GM12878 (cell line): ENCODE results near the gene KDM2A. TPM values are rescaled to one million over a fixed set of nuclear protein-coding genes. Genes with fewer than 3 reads are reported as not detected.

Experiments
- ATAC-seq: fragments of 200-7000 bp; cut with Tn5 transposase; 3 replicates; pipeline ENCODE4 v1.9.1; 2020; ENCODE audit warnings: mild to moderate bottlenecking, moderate library complexity
- BruUV-seq: library from RNA; stranded (reverse); fragments of 400-500 nt; replicated peaks from 2 replicates; lab custom pipeline; 2021; lab: Mats Ljungman, UMichigan
- CTCF ChIA-PET: fragments of 300-600 bp; sonication (Branson Sonifier 250); formaldehyde crosslinking; extraction: SDS; loops from one replicate; lab custom pipeline; 2021; ENCODE audit warnings: inconsistent platforms; lab: Yijun Ruan, JAX
- POLR2A ChIA-PET: fragments of 350-600 bp; formaldehyde crosslinking; extraction: SDS; loops from one replicate; lab custom pipeline; 2021; ENCODE audit warnings: inconsistent platforms; lab: Charles Lee
- RAD21 ChIA-PET: fragments of 300-600 bp; sonication (Branson Sonifier 250); formaldehyde crosslinking; loops from one replicate; lab custom pipeline; 2023; ENCODE audit warnings: antibody characterized with exemption; ENCODE audit not compliant: unreplicated experiment; lab: Charles Lee
- SMC1A ChIA-PET: fragments of 300-600 bp; sonication (Branson Sonifier 250); formaldehyde crosslinking; loops from one replicate; lab custom pipeline; 2023; ENCODE audit not compliant: unreplicated experiment, uncharacterized antibody; lab: Charles Lee
- DNase-seq: peaks from one replicate; pipeline ENCODE4 v3.0.0-alpha.2; 2011; ENCODE audit warnings: low read depth, low spot score
- FAIRE-seq: peaks from 3 replicates; lab custom pipeline; 2011; peaks lifted over from hg19 to GRCh38; lab: Jason Lieb, UNC
- H2AFZ ChIP-seq: 2 replicates; pipeline ENCODE4 v1.6.0; 2011; ENCODE audit warnings: low read depth, low read length, control low read depth; ENCODE audit not compliant: control insufficient read depth
- H3K27ac ChIP-seq: 2 replicates; pipeline ENCODE4 v1.5.1; 2011; ENCODE audit warnings: control low read depth; ENCODE audit not compliant: control insufficient read depth, insufficient read depth
- H3K27me3 ChIP-seq, 2 experiments: replicated peaks in 1 of 2; 2 replicates each; pipeline versions ENCODE4 v1.6.0 to v1.6.1; 2011; ENCODE audit warnings: low read length in 1 of 2; ENCODE audit not compliant: control insufficient read depth in 2 of 2, insufficient read depth in 2 of 2
- H3K36me3 ChIP-seq, 2 experiments: 2 replicates each; pipeline ENCODE4 v1.5.1; 2011; ENCODE audit warnings: low read length in 1 of 2; ENCODE audit not compliant: control insufficient read depth in 2 of 2, insufficient read depth in 2 of 2
- H3K4me1 ChIP-seq: 2 replicates; pipeline ENCODE4 v1.6.1; 2011; ENCODE audit warnings: mild to moderate bottlenecking, low read length, moderate library complexity, mixed read lengths; ENCODE audit not compliant: control insufficient read depth, insufficient read depth
- H3K4me2 ChIP-seq: 2 replicates; pipeline ENCODE4 v1.6.0; 2011; ENCODE audit warnings: control low read depth; ENCODE audit not compliant: control insufficient read depth, insufficient read depth
- H3K4me3 ChIP-seq: fragments of 200-600 bp; sonication (generic); 2 replicates; pipeline ENCODE4 v1.5.1; 2016
- H3K79me2 ChIP-seq: 2 replicates; pipeline ENCODE4 v1.6.0; 2011; ENCODE audit warnings: low read length; ENCODE audit not compliant: control insufficient read depth, insufficient read depth
- H3K9ac ChIP-seq: 2 replicates; pipeline ENCODE4 v1.8.0; 2011; ENCODE audit warnings: low read length, control low read depth, mixed read lengths; ENCODE audit not compliant: control insufficient read depth, insufficient read depth
- H3K9me3 ChIP-seq: replicated peaks from 3 replicates; pipeline ENCODE4 v1.5.1; 2011; ENCODE audit warnings: mild to moderate bottlenecking, low read length; ENCODE audit not compliant: control insufficient read depth, insufficient read depth
- H4K20me1 ChIP-seq: 2 replicates; pipeline ENCODE4 v1.6.0; 2011; ENCODE audit not compliant: control insufficient read depth, insufficient read depth
- BMI1 ChIP-seq: fragments of 450-650 bp; IDR thresholded peaks from 2 replicates; pipeline ENCODE4 v1.6.1; 2016; ENCODE audit warnings: mild to moderate bottlenecking, moderate library complexity, borderline replicate concordance
- CHD2 ChIP-seq: IDR thresholded peaks from 2 replicates; pipeline ENCODE4 v1.6.1; 2011; ENCODE audit warnings: low read depth, low read length, improper control_type of control experiment, borderline replicate concordance
- DPF2 ChIP-seq: fragments of 450-650 bp; IDR thresholded peaks from 2 replicates; pipeline ENCODE4 v1.6.1; 2017; ENCODE audit warnings: mild to moderate bottlenecking
- MEF2A ChIP-seq: IDR thresholded peaks from 2 replicates; pipeline ENCODE4 v1.6.1; 2011; ENCODE audit warnings: low read depth, mild to moderate bottlenecking, low read length, moderate library complexity; ENCODE audit not compliant: insufficient read depth
- SUZ12 ChIP-seq: fragments of 200-600 bp; sonication (generic); IDR thresholded peaks from one replicate; pipeline ENCODE4 v1.6.1; 2018; ENCODE audit warnings: antibody characterized with exemption, mild to moderate bottlenecking; ENCODE audit not compliant: unreplicated experiment
- ZNF384 ChIP-seq: IDR thresholded peaks from 2 replicates; pipeline ENCODE4 v1.6.1; 2012; ENCODE audit warnings: low read depth, mild to moderate bottlenecking, low read length, improper control_type of control experiment, borderline replicate concordance
- WGBS: methylation state at CpG from one replicate; pipeline ENCODE4 v1.1.6; 2016; ENCODE audit warnings: low lambda C conversion rate; ENCODE audit not compliant: insufficient replicate concordance, insufficient coverage; ENCODE audit errors: missing lambda C conversion rate; 5-methylcytosine and 5-hydroxymethylcytosine counted together
- in situ Hi-C: fragments of 300-500 bp; cut with MboI; formaldehyde crosslinking; loops from 9 replicates; pipeline ENCODE4 v1.14.3; 2018; ENCODE audit warnings: mixed read lengths
- intact Hi-C: fragments of 100-400 bp; cut with micrococcal nuclease; formaldehyde crosslinking; loops from one replicate; pipeline ENCODE4 v1.14.2; 2022; ENCODE audit not compliant: unreplicated experiment
- polyA plus RNA-seq, 11 experiments: library from polyadenylated mRNA; depleted of rRNA in 4 of 11; unstranded in 6 of 11; stranded (reverse) in 5 of 11; fragments of >200 nt; fragmentation: Nextera tagmentation in 4 of 11; fragmentation: Illumina TruSeq in 1 of 11; extraction: Ambion mirVana in 4 of 11; extraction: Trizol in 1 of 11; gene quantifications; 1 replicate in 1 of 11; 2 replicates in 10 of 11; pipeline versions ENCODE4 v1.2.1 to v1.2.3, GENCODE V29; 2011 to 2016; ENCODE audit warnings: inconsistent platforms in 2 of 11, missing spikeins in 2 of 11, low read depth in 1 of 11
- total RNA-seq, 4 experiments: library from RNA; depleted of rRNA in 3 of 4; stranded (reverse); fragments of >200 nt in 3 of 4; fragmentation: Illumina TruSeq in 1 of 4; extraction: Trizol in 1 of 4; gene quantifications; 2 replicates each; pipeline versions ENCODE4 v1.2.1 to v1.2.3, GENCODE V29; 2013 to 2021
- TF ChIP-seq, protein P1 (sequence below): fragments of 450-650 bp; IDR thresholded peaks from 2 replicates; pipeline ENCODE4 v1.6.1; 2017; ENCODE audit warnings: low read depth, mild to moderate bottlenecking, moderate library complexity
- TF ChIP-seq, protein P2 (sequence below): IDR thresholded peaks from 2 replicates; pipeline ENCODE4 v1.6.1; 2011; ENCODE audit warnings: mild to moderate bottlenecking, low read depth, low read length, moderate library complexity; ENCODE audit not compliant: insufficient replicate concordance
- TF ChIP-seq, protein P3 (sequence below), 3 experiments: IDR thresholded peaks in 2 of 3; conservative IDR thresholded peaks in 1 of 3; 2 replicates each; pipeline ENCODE4 v1.5.1; 2011; ENCODE audit warnings: low read depth in 3 of 3, low read length in 3 of 3, mild to moderate bottlenecking in 3 of 3, control low read depth in 2 of 3, moderate library complexity in 2 of 3, inconsistent platforms in 1 of 3, mixed read lengths in 1 of 3; ENCODE audit not compliant: control insufficient read depth in 2 of 3, insufficient read depth in 1 of 3; ENCODE audit errors: extremely low read depth in 1 of 3

Gene KDM2A
- total and polyA plus RNA-seq, 10 of the 15 experiments (the other 5 are each of a cell fraction or from before 2014, with no cell fraction given) = 10.5 to 69.3 (median 41.6) TPM

DNA sequence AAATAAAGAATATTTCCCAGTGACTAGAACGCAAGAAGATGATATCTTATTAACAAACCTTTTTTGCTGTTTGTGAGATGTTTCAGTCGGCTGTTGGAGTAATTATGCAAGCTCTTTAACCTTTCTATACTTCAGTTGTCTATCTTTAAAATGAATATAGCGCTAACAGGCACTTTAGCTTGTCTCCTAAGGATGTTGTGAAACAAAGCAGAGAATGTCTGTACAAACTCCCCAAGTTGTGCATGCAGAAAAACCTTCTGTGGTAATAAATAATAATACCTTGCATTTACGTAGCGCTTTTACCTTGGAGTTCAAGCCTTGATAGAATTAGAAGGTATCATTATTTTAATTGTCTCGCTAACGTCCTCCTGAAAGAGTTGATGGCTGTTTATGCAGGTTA lies 1.9 kb upstream of the KDM2A start:
- H2AFZ ChIP-seq = peak overlapping the region; percentile 84
- in situ Hi-C loops = no loop called here
- no peak for ATAC-seq
- no peak overlapping the region for H3K27ac ChIP-seq
- BruUV-seq = no TSS peak
- no peaks in the 10 kb centered on the region for H3K27me3 ChIP-seq
- 89% methylated on average over 7 of the region's 7 CpGs for WGBS
- no peaks in the 10 kb centered on the region for H3K36me3 ChIP-seq
- intact Hi-C loops = loop anchor here (5.0 kb wide), 1 partner anchor 35 kb away; no protein-coding TSS in a partner anchor
- peak overlapping the region; percentile 88; the same call in 1 of the 2 replicates for H3K9ac ChIP-seq
- POLR2A ChIA-PET = interaction anchor here (0.6 to 1.6 kb wide), 7 partner anchors 8 to 387 kb away, joined by 3 to 5 read pairs (median 3); no protein-coding TSS in a partner anchor
- peaks cover 31% of the 10 kb centered on the region for H3K79me2 ChIP-seq
- CTCF ChIA-PET = interaction anchor here (1.1 to 2.9 kb wide), 6 partner anchors 9 to 805 kb away, joined by 3 to 12 read pairs (median 4); no protein-coding TSS in a partner anchor
- H3K4me3 ChIP-seq = 0 out of 2 replicates have a peak overlapping the region, but pooled peaks have one; percentile 18
- peak overlapping the region; percentile 88 for H3K4me2 ChIP-seq
- H3K9me3 ChIP-seq = no peaks in the 10 kb centered on the region
- SMC1A ChIA-PET = interaction anchor here (0.7 to 3.1 kb wide), 8 partner anchors 11 to 200 kb away, joined by 3 to 16 read pairs (median 4); no protein-coding TSS in a partner anchor
- no peak for FAIRE-seq
- TF ChIP-seq CHD2 = no peak
- TF ChIP-seq SUZ12 = no peak
- H3K4me1 ChIP-seq = peaks cover 31% of the 10 kb centered on the region
- no peak for DNase-seq
- RAD21 ChIA-PET = interaction anchor here (1.6 to 1.9 kb wide), 2 partner anchors 23 to 35 kb away, joined by 4 to 9 read pairs; no protein-coding TSS in a partner anchor
- H4K20me1 ChIP-seq = no peaks in the 10 kb centered on the region

DNA sequence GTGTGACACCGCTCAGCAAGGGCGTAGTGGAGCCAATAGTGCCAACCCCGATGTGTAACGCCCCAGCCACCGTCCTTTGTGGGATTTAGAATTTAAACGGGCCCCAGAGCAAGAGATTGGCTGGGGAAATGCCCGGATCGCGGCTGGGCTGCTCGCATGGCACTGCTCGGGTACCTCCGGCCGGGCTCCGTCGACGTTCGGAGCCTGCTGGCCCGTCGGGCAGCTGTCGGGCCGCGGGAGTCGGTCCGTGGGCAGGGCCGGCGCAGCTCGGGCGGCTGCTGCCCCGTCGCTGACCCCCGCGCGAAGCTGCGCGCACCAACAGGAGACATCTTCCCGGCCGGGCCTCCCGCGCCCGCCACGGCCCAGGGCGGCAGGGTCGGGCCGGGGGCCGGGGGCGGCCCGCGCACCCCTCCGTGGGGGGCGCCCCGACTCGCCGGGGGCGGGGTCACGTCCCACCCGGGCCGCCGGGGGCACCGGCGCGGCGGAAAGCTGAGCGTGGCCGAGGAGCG lies 1.3 kb upstream of the KDM2A start:
- ATAC-seq = no peak
- intact Hi-C loops = loop anchor here (5.0 kb wide), 1 partner anchor 35 kb away; no protein-coding TSS in a partner anchor
- BruUV-seq = no TSS peak
- H3K27ac ChIP-seq = peak overlapping the region; percentile 94; the same call in 1 of the 2 replicates
- peaks cover 35% of the 10 kb centered on the region for H3K79me2 ChIP-seq
- peak overlapping the region; percentile 86 for H2AFZ ChIP-seq
- no peaks in the 10 kb centered on the region for H4K20me1 ChIP-seq
- H3K4me3 ChIP-seq = 0 out of 2 replicates have a peak overlapping the region, but pooled peaks have one; percentile 18
- H3K9ac ChIP-seq = peak overlapping the region; percentile 88
- 7% methylated on average over 61 of the region's 65 CpGs for WGBS
- FAIRE-seq = no peak
- H3K27me3 ChIP-seq = no peaks in the 10 kb centered on the region
- no peaks in the 10 kb centered on the region for H3K9me3 ChIP-seq
- H3K36me3 ChIP-seq = no peaks in the 10 kb centered on the region; a peak in 1 of 4 replicates
- H3K4me1 ChIP-seq = peaks cover 30% of the 10 kb centered on the region
- ChIA-PET SMC1A (interaction anchor here (0.7 to 2.0 kb wide), 6 partner anchors 18 to 51 kb away, joined by 3 to 5 read pairs (median 4); no protein-coding TSS in a partner anchor), POLR2A (interaction anchor here (0.6 to 1.6 kb wide), 3 partner anchors 9 to 36 kb away, joined by 3 to 5 read pairs (median 3); no protein-coding TSS in a partner anchor), CTCF (interaction anchor here (1.3 to 2.9 kb wide), 5 partner anchors 10 to 50 kb away, joined by 3 to 12 read pairs (median 4); no protein-coding TSS in a partner anchor), RAD21 (interaction anchor here (1.6 kb wide), 1 partner anchor 35 kb away, joined by 4 read pairs; no protein-coding TSS in a partner anchor)
- H3K4me2 ChIP-seq = peak overlapping the region; percentile 88
- DNase-seq = no peak
- in situ Hi-C loops = no loop called here
- TF ChIP-seq, protein P1, sequence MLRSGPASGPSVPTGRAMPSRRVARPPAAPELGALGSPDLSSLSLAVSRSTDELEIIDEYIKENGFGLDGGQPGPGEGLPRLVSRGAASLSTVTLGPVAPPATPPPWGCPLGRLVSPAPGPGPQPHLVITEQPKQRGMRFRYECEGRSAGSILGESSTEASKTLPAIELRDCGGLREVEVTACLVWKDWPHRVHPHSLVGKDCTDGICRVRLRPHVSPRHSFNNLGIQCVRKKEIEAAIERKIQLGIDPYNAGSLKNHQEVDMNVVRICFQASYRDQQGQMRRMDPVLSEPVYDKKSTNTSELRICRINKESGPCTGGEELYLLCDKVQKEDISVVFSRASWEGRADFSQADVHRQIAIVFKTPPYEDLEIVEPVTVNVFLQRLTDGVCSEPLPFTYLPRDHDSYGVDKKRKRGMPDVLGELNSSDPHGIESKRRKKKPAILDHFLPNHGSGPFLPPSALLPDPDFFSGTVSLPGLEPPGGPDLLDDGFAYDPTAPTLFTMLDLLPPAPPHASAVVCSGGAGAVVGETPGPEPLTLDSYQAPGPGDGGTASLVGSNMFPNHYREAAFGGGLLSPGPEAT = no peak
- no peak for TF ChIP-seq BMI1
- no peak for TF ChIP-seq MEF2A
- no peak for TF ChIP-seq DPF2
- TF ChIP-seq ZNF384 = no peak
- TF ChIP-seq, protein P2, sequence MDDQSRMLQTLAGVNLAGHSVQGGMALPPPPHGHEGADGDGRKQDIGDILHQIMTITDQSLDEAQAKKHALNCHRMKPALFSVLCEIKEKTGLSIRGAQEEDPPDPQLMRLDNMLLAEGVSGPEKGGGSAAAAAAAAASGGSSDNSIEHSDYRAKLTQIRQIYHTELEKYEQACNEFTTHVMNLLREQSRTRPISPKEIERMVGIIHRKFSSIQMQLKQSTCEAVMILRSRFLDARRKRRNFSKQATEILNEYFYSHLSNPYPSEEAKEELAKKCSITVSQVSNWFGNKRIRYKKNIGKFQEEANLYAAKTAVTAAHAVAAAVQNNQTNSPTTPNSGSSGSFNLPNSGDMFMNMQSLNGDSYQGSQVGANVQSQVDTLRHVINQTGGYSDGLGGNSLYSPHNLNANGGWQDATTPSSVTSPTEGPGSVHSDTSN = no peak
- TF ChIP-seq, protein P3, sequence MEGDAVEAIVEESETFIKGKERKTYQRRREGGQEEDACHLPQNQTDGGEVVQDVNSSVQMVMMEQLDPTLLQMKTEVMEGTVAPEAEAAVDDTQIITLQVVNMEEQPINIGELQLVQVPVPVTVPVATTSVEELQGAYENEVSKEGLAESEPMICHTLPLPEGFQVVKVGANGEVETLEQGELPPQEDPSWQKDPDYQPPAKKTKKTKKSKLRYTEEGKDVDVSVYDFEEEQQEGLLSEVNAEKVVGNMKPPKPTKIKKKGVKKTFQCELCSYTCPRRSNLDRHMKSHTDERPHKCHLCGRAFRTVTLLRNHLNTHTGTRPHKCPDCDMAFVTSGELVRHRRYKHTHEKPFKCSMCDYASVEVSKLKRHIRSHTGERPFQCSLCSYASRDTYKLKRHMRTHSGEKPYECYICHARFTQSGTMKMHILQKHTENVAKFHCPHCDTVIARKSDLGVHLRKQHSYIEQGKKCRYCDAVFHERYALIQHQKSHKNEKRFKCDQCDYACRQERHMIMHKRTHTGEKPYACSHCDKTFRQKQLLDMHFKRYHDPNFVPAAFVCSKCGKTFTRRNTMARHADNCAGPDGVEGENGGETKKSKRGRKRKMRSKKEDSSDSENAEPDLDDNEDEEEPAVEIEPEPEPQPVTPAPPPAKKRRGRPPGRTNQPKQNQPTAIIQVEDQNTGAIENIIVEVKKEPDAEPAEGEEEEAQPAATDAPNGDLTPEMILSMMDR (IDR thresholded peaks at IDR 0.05 in 2 of 3, conservative IDR thresholded peaks at IDR 0.05 in 1 of 3; ENCODE audit: control insufficient read depth in 2 of 3, extremely low read depth in 1 of 3, insufficient read depth in 1 of 3, low read depth in 3 of 3, low read length in 3 of 3) = no peak
